H7 (cell line): ENCODE results near the gene NKG7. TPM values are rescaled to one million over a fixed set of nuclear protein-coding genes. Genes with fewer than 3 reads are reported as not detected.
A peak's percentile ranks its signal among the peaks of the same experiment; 100 is the strongest.
"Not testable (repeated sequence)": the region's sequence is repeated elsewhere in the genome, so short reads cannot be mapped to it uniquely, and the experiment has no call there.

Experiments
- DNase-seq: peaks from one replicate; pipeline ENCODE4 v3.0.0; 2012
- H3K27me3 ChIP-seq: 2 replicates; pipeline ENCODE4 v1.6.0; 2011; ENCODE audit warnings: mild to moderate bottlenecking, low read length; ENCODE audit not compliant: control insufficient read depth, insufficient read depth
- H3K36me3 ChIP-seq: replicated peaks from 2 replicates; pipeline ENCODE4 v1.5.1; 2011; ENCODE audit warnings: low read length; ENCODE audit not compliant: control insufficient read depth, insufficient read depth
- H3K4me3 ChIP-seq: 2 replicates; pipeline ENCODE4 v1.5.1; 2011; ENCODE audit warnings: low read depth, mild to moderate bottlenecking, control low read depth, low read length, moderate library complexity; ENCODE audit not compliant: insufficient read depth
- total RNA-seq: library from RNA; depleted of rRNA; stranded (reverse); fragments of >200 nt; shearing (Covaris generic); gene quantifications from 2 replicates; pipeline ENCODE4 v1.2.3, GENCODE V29; 2014

Gene NKG7
- total RNA-seq, 1 experiment from 2014 or later = not detected

- Histone ChIP-seq H3K36me3 (peaks cover 2% of the 10 kb centered on the region; the same call in 1 of the 2 replicates), H3K4me3 (no peak overlapping the region), H3K27me3 (no peaks in the 10 kb centered on the region)
- DNase-seq = no peak
Observed at GRCh38 chr19:51399231-51399630, 26.8 kb upstream of the NKG7 start.

GRCh38 chr19:51398096-51398704 lies 25.7 kb upstream of the NKG7 start:
- Histone ChIP-seq H3K4me3 (no peak overlapping the region), H3K27me3 (no peaks in the 10 kb centered on the region), H3K36me3 (no peaks in the 10 kb centered on the region)
- no peak for DNase-seq

DNA sequence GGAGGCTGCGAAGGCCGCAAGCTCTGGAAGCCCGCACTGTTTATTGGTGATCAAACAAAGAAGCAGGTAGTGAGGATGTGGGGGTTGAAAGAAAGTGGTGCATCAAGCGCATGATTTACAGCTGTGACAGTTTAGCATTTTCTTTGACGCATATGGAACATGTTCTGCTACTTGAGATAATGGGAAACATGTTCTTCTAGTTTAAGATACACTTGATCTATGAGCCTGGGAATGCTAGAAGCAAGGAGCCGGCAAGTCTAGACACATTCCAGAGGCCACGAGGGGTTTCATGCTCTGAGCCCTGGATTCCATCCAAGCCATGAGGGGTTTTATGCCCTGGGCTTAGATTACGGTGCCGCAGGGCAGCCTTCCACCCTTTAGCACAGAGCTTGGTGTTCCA lies 25.0 kb upstream of the NKG7 start:
- DNase-seq, H3K4me3 ChIP-seq, H3K36me3 ChIP-seq, H3K27me3 ChIP-seq: not testable (repeated sequence)

DNA sequence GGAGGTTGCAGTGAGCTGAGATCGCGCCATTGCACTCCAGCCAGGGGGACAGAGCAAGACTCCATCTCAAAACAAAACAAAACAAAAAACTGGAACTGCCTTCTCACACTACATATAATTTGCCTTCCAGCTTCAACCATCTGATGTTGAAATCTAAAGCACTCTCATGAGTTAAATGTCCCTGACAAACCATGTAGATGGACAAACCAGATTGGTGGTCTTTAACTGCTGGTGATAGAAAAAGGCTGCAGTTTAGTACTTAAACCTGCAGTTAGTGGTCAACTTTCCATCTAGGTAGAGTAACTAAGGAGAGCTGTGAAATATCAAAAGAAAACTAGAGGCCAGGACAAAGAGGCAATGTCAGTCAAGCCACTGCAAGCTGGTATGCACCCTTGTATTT lies 23.7 kb upstream of the NKG7 start:
- DNase-seq = no peak
- Histone ChIP-seq H3K27me3 (no peaks in the 10 kb centered on the region), H3K4me3 (no peak overlapping the region), H3K36me3 (no peaks in the 10 kb centered on the region)

DNA sequence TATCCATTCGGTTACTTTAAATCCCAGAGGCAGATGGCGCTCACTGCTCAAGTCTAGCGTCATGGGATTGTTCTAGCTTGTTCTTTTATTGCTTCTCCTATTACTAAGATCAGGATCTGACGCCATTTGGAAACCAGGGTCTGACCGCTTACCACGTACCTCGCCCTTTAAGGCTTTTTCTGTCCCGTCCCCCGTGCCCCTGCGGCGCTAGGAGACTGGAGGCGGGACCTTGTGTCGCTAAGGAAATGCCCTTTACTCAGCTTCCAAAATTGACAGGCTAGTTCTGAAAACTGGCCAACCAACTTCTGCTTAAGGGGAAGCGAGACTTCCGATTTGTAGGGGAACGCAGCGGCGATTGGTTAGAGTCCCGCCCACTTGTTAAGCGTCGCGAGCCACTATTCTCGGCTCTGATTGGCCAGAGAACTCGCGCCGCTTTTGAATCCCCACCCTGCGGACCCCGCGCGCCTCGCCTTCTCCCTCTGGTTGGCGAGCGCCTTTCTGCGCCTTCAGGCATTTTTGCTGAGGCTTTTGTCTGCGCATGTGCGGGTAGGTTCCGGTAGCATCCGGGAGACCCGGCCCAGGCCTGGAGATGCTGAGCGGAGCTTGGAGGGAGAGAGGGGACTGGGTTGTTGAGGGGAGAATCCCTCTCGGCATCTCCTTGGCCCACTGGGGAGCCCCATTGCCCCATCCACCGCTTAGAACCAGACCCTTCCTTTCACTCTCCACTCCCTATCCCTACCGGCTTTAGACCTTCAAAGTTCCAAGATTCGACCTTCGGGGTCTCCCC lies 21.8 kb upstream of the NKG7 start:
- Histone ChIP-seq H3K4me3 (peak overlapping the region; percentile 88), H3K36me3 (no peaks in the 10 kb centered on the region)
- DNase-seq = peak; percentile 94

DNA sequence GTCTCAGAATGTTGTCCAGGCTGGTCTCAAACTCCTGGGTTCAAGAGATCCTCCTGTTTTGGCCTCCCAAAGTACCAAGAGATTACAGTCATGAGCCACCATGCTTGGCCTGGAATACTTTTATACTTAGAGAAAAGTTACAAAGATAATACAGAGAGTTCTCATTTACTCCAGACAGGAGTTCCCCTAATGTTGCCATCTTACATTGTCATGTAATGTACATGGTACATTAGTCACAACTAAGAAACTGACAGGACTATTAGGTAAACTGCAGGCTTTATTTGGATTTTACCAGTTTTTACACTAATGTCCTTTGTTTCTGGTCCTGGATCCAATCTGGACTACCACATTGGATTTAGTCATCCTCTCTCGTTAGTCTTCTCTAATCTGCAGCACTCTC lies 20.2 kb upstream of the NKG7 start:
- Histone ChIP-seq H3K4me3 (no peak overlapping the region), H3K36me3 (no peaks in the 10 kb centered on the region), H3K27me3 (no peaks in the 10 kb centered on the region)
- DNase-seq = no peak

More for the DNA sequence above, 21.8 kb upstream of the NKG7 start:
- H3K27me3 ChIP-seq = no peaks in the 10 kb centered on the region

DNA sequence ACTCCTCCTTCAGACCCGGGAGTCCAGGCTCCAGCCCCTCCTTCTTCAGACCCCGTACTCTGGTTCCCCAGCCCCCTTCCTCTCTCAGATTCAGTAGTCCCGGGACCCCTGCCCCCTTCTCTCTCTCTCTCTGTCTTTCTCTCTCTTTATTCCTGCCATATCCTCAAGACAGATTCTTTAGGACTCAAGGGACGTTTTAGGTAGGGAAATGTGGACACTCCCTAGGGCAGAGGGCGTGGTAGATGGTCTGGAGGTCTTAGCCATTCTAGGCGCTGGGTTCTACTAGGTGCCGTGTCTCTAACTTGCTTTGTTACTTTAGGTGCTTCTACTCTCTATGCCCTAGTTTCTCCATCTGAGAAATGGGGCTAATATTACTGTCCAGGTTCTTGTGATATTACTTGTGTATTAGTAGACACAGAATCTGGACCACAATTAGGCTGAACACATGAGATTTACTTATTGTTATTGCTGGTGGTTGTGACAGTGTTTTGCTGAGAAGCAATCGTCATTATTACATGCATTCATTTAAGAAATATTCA lies 18.7 kb upstream of the NKG7 start:
- DNase-seq = no peak
- H3K4me3 ChIP-seq = peak overlapping the region; percentile 37
- no peaks in the 10 kb centered on the region for H3K36me3 ChIP-seq
- H3K27me3 ChIP-seq = no peaks in the 10 kb centered on the region

DNA sequence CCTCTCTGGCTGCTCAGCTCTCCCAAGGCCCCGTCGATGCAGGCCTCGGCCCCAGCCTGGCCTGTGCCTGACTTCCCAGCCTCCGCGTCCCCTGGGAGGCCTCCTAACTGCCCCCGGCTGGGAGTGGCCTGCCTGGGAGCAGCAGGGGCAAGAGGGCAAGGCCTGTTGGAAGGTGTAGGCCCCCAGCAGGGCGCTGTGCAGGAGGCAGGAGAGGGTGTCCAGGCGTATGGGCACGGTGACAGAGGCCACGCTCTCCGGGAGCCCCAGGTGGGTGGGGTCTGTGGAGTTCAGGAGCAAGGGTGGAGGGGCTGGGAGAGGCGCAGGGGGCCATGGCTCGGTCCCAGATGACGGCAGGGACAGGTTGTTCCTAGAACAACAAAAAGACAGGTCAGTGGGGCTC lies 16.7 kb upstream of the NKG7 start:
- no peak for DNase-seq
- H3K27me3 ChIP-seq = no peaks in the 10 kb centered on the region
- H3K4me3 ChIP-seq = no peak overlapping the region
- no peaks in the 10 kb centered on the region for H3K36me3 ChIP-seq

DNA sequence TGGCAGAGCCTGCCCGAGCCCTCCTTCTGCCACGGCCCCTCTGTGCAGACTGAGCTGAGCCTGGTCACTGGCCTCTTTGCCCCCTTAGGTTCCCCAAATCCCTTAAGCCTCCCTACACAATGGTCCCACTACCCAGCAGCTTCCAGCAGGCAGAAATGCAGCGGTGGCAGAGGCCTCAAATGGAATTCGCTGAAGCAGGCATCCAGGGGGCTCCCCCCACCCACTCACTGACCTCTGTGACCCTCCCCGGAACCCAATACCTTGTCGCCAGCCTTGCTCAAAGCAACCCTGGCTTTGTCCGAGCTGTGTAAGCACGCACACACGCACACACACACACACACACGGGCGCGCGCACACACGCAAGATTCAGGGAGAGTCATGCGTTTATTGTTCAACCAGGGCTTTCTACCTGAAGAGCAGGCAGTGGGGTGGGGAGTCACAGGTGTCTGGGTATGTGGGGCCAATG lies 15.5 kb upstream of the NKG7 start, which contains the start of gene LIM2:
Gene LIM2, minus strand, starts transcription at position 51 of the 466 bp plus-strand sequence. CDS start 531 bp downstream, outside the sequence.
- H3K27me3 ChIP-seq = no peaks in the 10 kb centered on the region
- DNase-seq = peak; percentile 23
- no peaks in the 10 kb centered on the region for H3K36me3 ChIP-seq
- no peak within 1 kb of the TSS for H3K4me3 ChIP-seq

DNA sequence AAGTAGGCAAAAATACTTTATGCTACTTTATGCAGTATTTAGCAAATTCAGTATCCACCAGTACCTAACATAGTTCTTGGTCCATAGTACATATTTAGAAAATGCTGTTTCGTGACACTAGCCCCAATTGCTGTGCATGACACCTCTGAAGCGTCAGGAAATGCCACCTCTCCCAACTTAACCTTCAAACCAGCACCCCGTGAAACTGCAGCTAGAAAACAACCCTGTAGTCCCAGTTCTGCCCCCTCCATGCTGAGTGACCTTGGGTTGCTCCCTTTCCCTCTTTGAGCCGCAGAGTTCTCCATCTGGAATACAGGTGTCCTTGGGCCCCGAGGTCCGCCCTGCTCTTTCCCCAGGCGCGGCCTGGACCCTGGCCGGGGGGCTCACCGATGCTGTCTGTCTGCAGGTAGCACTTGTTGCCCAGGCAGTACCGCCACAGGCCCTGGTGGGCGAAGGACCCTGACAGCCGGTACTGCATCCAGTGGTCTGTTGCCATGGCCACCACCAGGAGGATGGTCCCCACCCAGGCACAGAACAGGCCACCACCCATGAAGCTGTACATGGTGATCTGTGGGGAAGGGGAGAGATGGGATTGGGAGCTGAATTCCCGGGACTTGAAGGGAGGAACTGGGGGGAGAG lies 14.5 kb upstream of the NKG7 start:
- DNase-seq = peak; percentile 21
- Histone ChIP-seq H3K4me3 (no peak overlapping the region), H3K27me3 (no peaks in the 10 kb centered on the region), H3K36me3 (no peaks in the 10 kb centered on the region)

GRCh38 chr19:51382004-51382403 lies 9.6 kb upstream of the NKG7 start:
- Histone ChIP-seq H3K36me3 (no peaks in the 10 kb centered on the region), H3K27me3 (no peaks in the 10 kb centered on the region), H3K4me3 (no peak overlapping the region)
- no peak for DNase-seq

DNA sequence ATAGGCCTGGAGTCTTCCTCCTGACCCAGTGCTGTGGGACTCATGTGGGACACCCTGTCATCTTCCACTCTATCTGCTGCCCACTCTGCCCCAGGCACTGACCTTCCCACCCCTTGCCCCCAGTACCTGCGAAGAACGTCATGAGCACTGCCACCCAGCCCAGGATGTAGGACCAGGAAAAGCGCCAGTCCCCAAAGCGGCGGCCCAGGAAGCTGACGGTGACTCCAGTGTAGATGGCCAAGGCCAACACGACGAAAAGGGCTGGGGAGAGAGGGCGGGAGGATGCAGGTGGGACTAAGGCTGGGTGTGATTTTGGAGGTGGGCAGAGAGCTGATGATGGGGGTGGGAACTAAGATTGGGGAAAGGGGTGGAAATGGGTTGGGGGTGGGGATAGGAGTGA lies 7.9 kb upstream of the NKG7 start:
- H3K27me3 ChIP-seq = no peaks in the 10 kb centered on the region
- no peak for DNase-seq
- no peak overlapping the region for H3K4me3 ChIP-seq
- no peaks in the 10 kb centered on the region for H3K36me3 ChIP-seq

DNA sequence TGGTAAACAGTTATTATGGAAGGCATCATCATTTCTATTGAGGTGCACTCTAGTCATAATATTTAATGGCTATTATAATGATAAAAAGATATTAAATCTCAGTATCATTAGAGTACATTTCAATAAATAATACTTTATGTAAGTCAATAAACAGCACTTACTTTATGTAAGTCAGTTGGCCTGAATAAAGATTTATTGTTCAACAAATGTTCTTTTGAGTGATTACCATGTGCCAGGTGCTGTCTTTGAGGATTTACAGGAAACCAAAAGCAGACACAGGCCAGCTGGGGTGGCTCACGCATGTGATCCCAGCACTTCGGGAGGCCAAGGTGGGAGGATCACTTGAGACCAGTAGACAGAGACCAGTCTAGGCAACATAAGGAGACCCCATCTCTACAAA lies 5.0 kb upstream of the NKG7 start:
- Histone ChIP-seq H3K27me3 (no peaks in the 10 kb centered on the region; the same call in 1 of the 2 replicates), H3K4me3 (no peak overlapping the region), H3K36me3 (no peaks in the 10 kb centered on the region)
- no peak for DNase-seq

DNA sequence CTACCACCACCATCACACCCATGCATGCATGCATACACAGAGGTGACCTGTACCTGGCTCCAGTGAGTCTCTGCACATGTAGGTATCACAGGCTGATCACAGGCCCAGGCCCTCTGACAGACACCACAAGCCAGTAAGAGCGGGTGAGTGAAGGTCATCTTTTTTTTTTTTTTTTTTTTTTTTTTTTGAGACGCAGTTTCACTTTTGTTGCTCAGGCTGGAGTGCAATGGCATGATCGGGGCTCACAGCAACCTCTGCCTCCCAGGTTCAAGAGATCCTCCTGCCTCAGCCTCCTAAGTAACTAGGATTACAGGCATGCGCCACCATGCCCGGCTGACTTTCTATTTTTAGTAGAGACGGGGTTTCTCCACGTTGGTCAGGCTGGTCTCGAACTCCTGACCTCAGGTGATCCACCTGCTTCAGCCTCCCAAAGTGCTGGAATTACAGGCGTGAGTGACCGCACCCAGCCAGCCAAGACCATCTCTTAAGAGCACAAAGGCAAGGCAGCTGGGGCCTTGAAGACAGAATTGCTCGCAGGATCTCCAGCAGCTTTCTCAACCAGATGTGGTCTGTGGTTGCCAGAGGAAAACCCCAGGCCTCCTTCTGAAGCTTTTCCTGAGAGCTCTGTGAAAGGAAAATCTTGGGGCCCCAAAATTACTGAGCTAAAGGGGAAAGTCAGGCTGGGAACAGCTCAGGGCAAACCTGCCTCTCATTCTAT lies 3.2 kb upstream of the NKG7 start:
- DNase-seq = no peak
- Histone ChIP-seq H3K36me3 (no peaks in the 10 kb centered on the region), H3K4me3 (no peak overlapping the region), H3K27me3 (no peaks in the 10 kb centered on the region; the same call in 1 of the 2 replicates)
